ENCODE data around the gene JAGN1.

Gene JAGN1

GRCh38 chr3:9906480-9906879, 16.1 kb downstream of the JAGN1 start:
- Histone ChIP-seq H3K9ac (ENCODE audit: low read length) (no peak overlapping the region), H3K4me3 (ENCODE audit: low read length) (no peak overlapping the region), H3K79me2 (ENCODE audit: low read length) (no peaks in the 10 kb centered on the region), H2AFZ (ENCODE audit: low read depth, low read length) (no peak overlapping the region), H3K4me2 (ENCODE audit: low read length) (no peak overlapping the region), H3K4me1 (ENCODE audit: low read length) (peaks cover 11% of the 10 kb centered on the region), H3K27ac (ENCODE audit: low read length) (no peak overlapping the region), H4K20me1 (ENCODE audit: insufficient read depth, low read length) (no peaks in the 10 kb centered on the region), H3K27me3 (ENCODE audit: low read depth, low read length) (no peaks in the 10 kb centered on the region), H3K9me3 (ENCODE audit: insufficient read depth, low read length) (no peaks in the 10 kb centered on the region), H3K36me3 (replicated peaks; ENCODE audit: low read depth, low read length) (no peaks in the 10 kb centered on the region)
- no peak for TF ChIP-seq EZH2phosphoT487 (IDR thresholded peaks at IDR 0.05; ENCODE audit: low read depth)
- TF ChIP-seq, protein P1, sequence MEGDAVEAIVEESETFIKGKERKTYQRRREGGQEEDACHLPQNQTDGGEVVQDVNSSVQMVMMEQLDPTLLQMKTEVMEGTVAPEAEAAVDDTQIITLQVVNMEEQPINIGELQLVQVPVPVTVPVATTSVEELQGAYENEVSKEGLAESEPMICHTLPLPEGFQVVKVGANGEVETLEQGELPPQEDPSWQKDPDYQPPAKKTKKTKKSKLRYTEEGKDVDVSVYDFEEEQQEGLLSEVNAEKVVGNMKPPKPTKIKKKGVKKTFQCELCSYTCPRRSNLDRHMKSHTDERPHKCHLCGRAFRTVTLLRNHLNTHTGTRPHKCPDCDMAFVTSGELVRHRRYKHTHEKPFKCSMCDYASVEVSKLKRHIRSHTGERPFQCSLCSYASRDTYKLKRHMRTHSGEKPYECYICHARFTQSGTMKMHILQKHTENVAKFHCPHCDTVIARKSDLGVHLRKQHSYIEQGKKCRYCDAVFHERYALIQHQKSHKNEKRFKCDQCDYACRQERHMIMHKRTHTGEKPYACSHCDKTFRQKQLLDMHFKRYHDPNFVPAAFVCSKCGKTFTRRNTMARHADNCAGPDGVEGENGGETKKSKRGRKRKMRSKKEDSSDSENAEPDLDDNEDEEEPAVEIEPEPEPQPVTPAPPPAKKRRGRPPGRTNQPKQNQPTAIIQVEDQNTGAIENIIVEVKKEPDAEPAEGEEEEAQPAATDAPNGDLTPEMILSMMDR (IDR thresholded peaks at IDR 0.05; ENCODE audit: low read depth, low read length) = no peak

DNA sequence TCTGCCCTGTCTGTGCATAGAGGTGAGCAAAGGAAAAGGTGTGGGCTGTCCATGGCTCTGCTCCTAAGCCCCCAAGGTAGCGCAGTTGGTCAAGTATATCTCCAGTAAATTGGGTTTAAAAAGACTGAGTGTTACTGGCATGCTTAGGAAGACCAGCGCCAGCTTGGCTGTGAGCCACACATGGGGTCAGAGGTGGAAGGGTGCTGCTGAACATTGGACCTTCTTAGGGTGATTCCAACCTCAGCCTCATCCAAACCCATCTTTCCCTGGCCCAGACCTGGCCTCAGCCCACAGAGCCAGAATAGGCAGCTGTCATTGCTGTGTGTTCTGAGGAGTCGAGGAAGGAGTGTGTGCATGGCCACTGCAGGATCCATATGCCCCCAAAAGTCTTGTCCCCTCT, 17.9 kb downstream of the JAGN1 start:
- Histone ChIP-seq H3K79me2 (ENCODE audit: low read length) (no peaks in the 10 kb centered on the region), H3K9me3 (ENCODE audit: insufficient read depth, low read length) (no peaks in the 10 kb centered on the region), H2AFZ (ENCODE audit: low read depth, low read length) (no peak overlapping the region), H3K4me2 (ENCODE audit: low read length) (no peak overlapping the region), H3K27me3 (ENCODE audit: low read depth, low read length) (no peaks in the 10 kb centered on the region), H3K4me1 (ENCODE audit: low read length) (peaks cover 11% of the 10 kb centered on the region), H4K20me1 (ENCODE audit: insufficient read depth, low read length) (no peaks in the 10 kb centered on the region), H3K9ac (ENCODE audit: low read length) (no peak overlapping the region), H3K4me3 (ENCODE audit: low read length) (no peak overlapping the region), H3K36me3 (replicated peaks; ENCODE audit: low read depth, low read length) (no peaks in the 10 kb centered on the region), H3K27ac (ENCODE audit: low read length) (no peak overlapping the region)
- no peak for TF ChIP-seq EZH2phosphoT487 (IDR thresholded peaks at IDR 0.05; ENCODE audit: low read depth)
- TF ChIP-seq, protein P1 (IDR thresholded peaks at IDR 0.05; ENCODE audit: low read depth, low read length) = no peak

DNA sequence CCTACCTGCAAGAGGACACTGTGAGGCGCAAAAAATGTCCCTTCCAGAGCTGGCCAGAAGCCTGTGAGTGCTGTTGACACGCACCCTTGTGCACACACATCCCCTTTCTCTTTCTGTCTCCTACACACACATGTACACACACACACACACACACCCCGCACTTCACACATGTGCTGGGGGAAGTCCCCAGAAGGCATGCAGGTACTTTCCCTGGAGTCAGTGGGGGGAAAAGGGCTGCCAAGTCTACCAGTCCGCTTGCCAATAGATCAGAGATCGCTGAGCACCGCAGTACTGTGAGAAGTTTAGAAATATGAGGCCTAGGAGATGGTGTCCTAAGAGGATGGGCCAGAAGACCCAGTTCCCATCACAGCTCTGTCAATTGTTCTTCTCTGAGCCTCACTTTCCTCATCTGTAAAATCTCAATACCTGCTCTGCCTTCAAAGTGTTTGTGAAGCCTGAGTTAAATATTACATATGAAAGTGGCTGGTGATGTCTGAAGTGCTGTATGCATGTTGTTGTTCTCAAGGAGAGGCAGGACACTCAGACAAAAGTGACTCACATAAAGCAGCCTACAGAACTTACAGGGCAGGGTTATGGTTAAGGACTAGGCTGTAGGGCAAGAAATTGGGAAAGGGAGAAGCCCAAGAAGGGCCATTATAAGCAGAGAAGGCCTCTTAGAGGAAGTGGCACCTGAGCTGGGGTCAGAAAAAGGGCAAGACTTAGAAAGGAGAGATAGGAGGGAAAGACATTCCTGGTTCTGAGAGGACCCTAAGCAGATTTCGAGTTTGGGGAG, 19.0 kb downstream of the JAGN1 start:
- Histone ChIP-seq H3K79me2 (ENCODE audit: low read length) (no peaks in the 10 kb centered on the region), H3K9me3 (ENCODE audit: insufficient read depth, low read length) (no peaks in the 10 kb centered on the region), H2AFZ (ENCODE audit: low read depth, low read length) (no peak overlapping the region), H3K27ac (ENCODE audit: low read length) (no peak overlapping the region), H3K27me3 (ENCODE audit: low read depth, low read length) (no peaks in the 10 kb centered on the region), H3K36me3 (replicated peaks; ENCODE audit: low read depth, low read length) (no peaks in the 10 kb centered on the region), H3K4me1 (ENCODE audit: low read length) (peaks cover 12% of the 10 kb centered on the region), H4K20me1 (ENCODE audit: insufficient read depth, low read length) (no peaks in the 10 kb centered on the region), H3K4me3 (ENCODE audit: low read length) (no peak overlapping the region), H3K9ac (ENCODE audit: low read length) (no peak overlapping the region), H3K4me2 (ENCODE audit: low read length) (peak overlapping the region; percentile 19; the same call in 1 of the 2 replicates)
- TF ChIP-seq, protein P1 (IDR thresholded peaks at IDR 0.05; ENCODE audit: low read depth, low read length) = no peak
- no peak for TF ChIP-seq EZH2phosphoT487 (IDR thresholded peaks at IDR 0.05; ENCODE audit: low read depth)

DNA sequence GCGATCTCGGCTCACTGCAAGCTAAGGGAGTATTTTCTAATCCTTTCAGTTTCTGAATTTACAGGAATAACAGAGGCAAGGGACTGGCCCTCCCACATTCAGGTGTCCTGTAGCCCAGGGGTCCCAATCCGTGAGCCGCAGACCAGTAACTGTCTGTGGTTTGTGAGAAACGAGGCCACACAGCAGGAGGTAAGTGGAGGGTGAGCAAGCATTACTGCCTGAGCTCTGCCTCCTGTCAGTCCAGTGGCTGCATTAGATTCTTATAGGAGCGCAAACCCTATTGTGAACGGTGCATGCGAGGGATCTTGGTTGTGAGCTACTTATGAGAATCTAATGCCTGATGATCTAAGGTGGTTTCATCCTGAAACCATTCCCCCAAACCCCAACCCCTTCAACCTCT, 21.5 kb downstream of the JAGN1 start:
- Histone ChIP-seq H3K4me3 (ENCODE audit: low read length) (no peak overlapping the region), H2AFZ (ENCODE audit: low read depth, low read length) (no peak overlapping the region), H3K4me2 (ENCODE audit: low read length) (no peak overlapping the region), H3K79me2 (ENCODE audit: low read length) (no peaks in the 10 kb centered on the region), H4K20me1 (ENCODE audit: insufficient read depth, low read length) (no peaks in the 10 kb centered on the region), H3K4me1 (ENCODE audit: low read length) (peaks cover 27% of the 10 kb centered on the region), H3K27me3 (ENCODE audit: low read depth, low read length) (no peaks in the 10 kb centered on the region), H3K9me3 (ENCODE audit: insufficient read depth, low read length) (no peaks in the 10 kb centered on the region), H3K9ac (ENCODE audit: low read length) (no peak overlapping the region), H3K27ac (ENCODE audit: low read length) (no peak overlapping the region), H3K36me3 (replicated peaks; ENCODE audit: low read depth, low read length) (no peaks in the 10 kb centered on the region)
- TF ChIP-seq EZH2phosphoT487 (IDR thresholded peaks at IDR 0.05; ENCODE audit: low read depth) = no peak
- TF ChIP-seq, protein P1 (IDR thresholded peaks at IDR 0.05; ENCODE audit: low read depth, low read length) = no peak
